HepG2 (cell line): ENCODE results near the gene PARP16. TPM values are rescaled to one million over a fixed set of nuclear protein-coding genes. Genes with fewer than 3 reads are reported as not detected.

Source experiments
- ASH2L ChIP-seq: fragments of 300-600, 200-600 bp; sonication (generic); IDR thresholded peaks from 2 replicates; pipeline ENCODE4 v1.7.0; 2017; ENCODE audit warnings: low read depth, mild to moderate bottlenecking, moderate library complexity, mixed read lengths, low read length; ENCODE audit not compliant: insufficient read length
- BHLHE40 ChIP-seq: IDR thresholded peaks from 2 replicates; pipeline ENCODE4 v1.6.1; 2011; ENCODE audit warnings: low read length, improper control_type of control experiment
- BRCA1 ChIP-seq: sonication (generic); formaldehyde crosslinking; IDR thresholded peaks from 2 replicates; pipeline ENCODE4 v1.4.0; 2020; ENCODE audit warnings: missing genetic modification reagents
- BRF2 ChIP-seq: sonication (generic); formaldehyde crosslinking; IDR thresholded peaks from 2 replicates; pipeline ENCODE4 v1.8.1; 2022; ENCODE audit warnings: mild to moderate bottlenecking, missing genetic modification reagents
- FLYWCH1 ChIP-seq: sonication (generic); formaldehyde crosslinking; IDR thresholded peaks from 2 replicates; pipeline ENCODE4 v1.8.1; 2023; ENCODE audit warnings: mild to moderate bottlenecking, missing genetic modification reagents
- HOXA7 ChIP-seq: sonication (generic); formaldehyde crosslinking; IDR thresholded peaks from 2 replicates; pipeline ENCODE4 v1.8.1; 2022; ENCODE audit warnings: mild to moderate bottlenecking, missing genetic modification reagents, moderate library complexity
- KAT2B ChIP-seq: fragments of 150-350 bp; IDR thresholded peaks from 2 replicates; pipeline ENCODE4 v1.6.1; 2014; ENCODE audit warnings: low read depth, low read length, borderline replicate concordance
- MIXL1 ChIP-seq: IDR thresholded peaks from 2 replicates; pipeline ENCODE4 v1.6.1; 2016
- NR3C1 ChIP-seq: sonication (generic); formaldehyde crosslinking; IDR thresholded peaks from 2 replicates; pipeline ENCODE4 v1.4.0; 2020; ENCODE audit warnings: missing genetic modification reagents
- PRMT3 ChIP-seq: sonication (generic); formaldehyde crosslinking; IDR thresholded peaks from 2 replicates; pipeline ENCODE4 v1.8.1; 2022; ENCODE audit warnings: low read depth, mild to moderate bottlenecking, moderate library complexity, missing genetic modification reagents, borderline replicate concordance
- SRY ChIP-seq: sonication (generic); formaldehyde crosslinking; IDR thresholded peaks from 2 replicates; pipeline ENCODE4 v1.8.0; 2022; ENCODE audit warnings: mild to moderate bottlenecking, missing genetic modification reagents
- TGIF2 ChIP-seq: IDR thresholded peaks from 2 replicates; pipeline ENCODE4 v1.6.1; 2016; ENCODE audit warnings: control low read depth, missing compliant biosample characterization
- U2AF2 ChIP-seq: fragments of 200-400 bp; formaldehyde crosslinking; IDR thresholded peaks from 2 replicates; pipeline ENCODE4 v1.6.1; 2017; ENCODE audit warnings: low read depth, mild to moderate bottlenecking, low read length
- ZNF138 ChIP-seq: sonication (generic); formaldehyde crosslinking; IDR thresholded peaks from 2 replicates; pipeline ENCODE4 v1.5.0; 2020; ENCODE audit warnings: mild to moderate bottlenecking, low read depth, missing genetic modification reagents
- ZNF230 ChIP-seq: sonication (generic); formaldehyde crosslinking; IDR thresholded peaks from 2 replicates; pipeline ENCODE4 v1.4.0; 2020; ENCODE audit warnings: mild to moderate bottlenecking, missing genetic modification reagents
- ZNF331 ChIP-seq: sonication (generic); formaldehyde crosslinking; IDR thresholded peaks from 2 replicates; pipeline ENCODE4 v1.4.0; 2020; ENCODE audit warnings: missing genetic modification reagents
- ZNF660 ChIP-seq: sonication (generic); formaldehyde crosslinking; IDR thresholded peaks from 2 replicates; pipeline ENCODE4 v1.5.1; 2020; ENCODE audit warnings: mild to moderate bottlenecking, low read depth, missing genetic modification reagents, borderline replicate concordance
- ZNF678 ChIP-seq: sonication (generic); formaldehyde crosslinking; IDR thresholded peaks from 2 replicates; pipeline ENCODE4 v1.4.0; 2020; ENCODE audit warnings: mild to moderate bottlenecking, missing genetic modification reagents
- ZNF747 ChIP-seq: sonication (generic); formaldehyde crosslinking; IDR thresholded peaks from 2 replicates; pipeline ENCODE4 v1.8.1; 2023; ENCODE audit warnings: missing genetic modification reagents, mild to moderate bottlenecking, borderline replicate concordance
- polyA plus RNA-seq, 8 experiments: library from polyadenylated mRNA; depleted of rRNA in 3 of 8; stranded (reverse) in 7 of 8; unstranded in 1 of 8; fragments of >200 nt; fragmentation: Illumina TruSeq in 4 of 8; extraction: Trizol in 4 of 8; gene quantifications; 2 replicates each; pipeline versions ENCODE4 v1.2.1 to v1.2.3, GENCODE V29; 2011 to 2016; ENCODE audit warnings: low read depth in 4 of 8, missing spikeins in 1 of 8, mixed read lengths in 1 of 8; ENCODE audit not compliant: insufficient read depth in 1 of 8
- total RNA-seq, 5 experiments: library from RNA; depleted of rRNA; stranded (reverse); fragments of >200 nt; fragmentation: Illumina TruSeq; extraction: Trizol; gene quantifications; 2 replicates each; pipeline ENCODE4 v1.2.3, GENCODE V29; 2016; ENCODE audit warnings: low read depth in 1 of 5
- TF ChIP-seq, protein P1 (sequence below): IDR thresholded peaks from 2 replicates; pipeline ENCODE4 v1.6.1; 2016; ENCODE audit warnings: control low read depth
- TF ChIP-seq, protein P2 (sequence below): sonication (generic); formaldehyde crosslinking; IDR thresholded peaks from 2 replicates; pipeline ENCODE4 v1.4.0; 2020; ENCODE audit warnings: mild to moderate bottlenecking, missing genetic modification reagents
- TF ChIP-seq, protein P3 (sequence below): sonication (generic); formaldehyde crosslinking; IDR thresholded peaks from 2 replicates; pipeline ENCODE4; 2020; ENCODE audit warnings: missing genetic modification reagents, mild to moderate bottlenecking, borderline replicate concordance

PARP16 gene
- total and polyA plus RNA-seq, 2 of the 13 experiments (the other 11 are each of a cell fraction or from before 2014, with no cell fraction given) = 6.8 to 7.6 TPM

GRCh38 chr15:65286704-65287519, at the start of gene PARP16 (continued):
- TF ChIP-seq NR3C1 (no peak), KAT2B (no peak), BRCA1 (0 out of 2 replicates have a peak, but pooled peaks have one; percentile 35), HOXA7 (CRISPR knock-in tag) (no peak), BHLHE40 (no peak), ZNF230 (CRISPR knock-in tag) (0 out of 2 replicates have a peak, but pooled peaks have one; percentile 71), MIXL1 (no peak), FLYWCH1 (CRISPR knock-in tag) (0 out of 2 replicates have a peak, but pooled peaks have one; percentile 55), SRY (CRISPR knock-in tag) (no peak; the same call in 1 of the 2 replicates), ASH2L (peak; percentile 54), BRF2 (CRISPR knock-in tag) (no peak; the same call in 1 of the 2 replicates), ZNF660 (no peak), TGIF2 (peak; percentile 60; the same call in 1 of the 2 replicates), ZNF678 (0 out of 2 replicates have a peak, but pooled peaks have one; percentile 44), ZNF747 (CRISPR knock-in tag) (0 out of 2 replicates have a peak, but pooled peaks have one; percentile 28), ZNF138 (peak; percentile 51), PRMT3 (CRISPR knock-in tag) (no peak; the same call in 1 of the 2 replicates), U2AF2 (no peak), ZNF331 (CRISPR knock-in tag) (peak; percentile 24; the same call in 1 of the 2 replicates)
- TF ChIP-seq, protein P1, sequence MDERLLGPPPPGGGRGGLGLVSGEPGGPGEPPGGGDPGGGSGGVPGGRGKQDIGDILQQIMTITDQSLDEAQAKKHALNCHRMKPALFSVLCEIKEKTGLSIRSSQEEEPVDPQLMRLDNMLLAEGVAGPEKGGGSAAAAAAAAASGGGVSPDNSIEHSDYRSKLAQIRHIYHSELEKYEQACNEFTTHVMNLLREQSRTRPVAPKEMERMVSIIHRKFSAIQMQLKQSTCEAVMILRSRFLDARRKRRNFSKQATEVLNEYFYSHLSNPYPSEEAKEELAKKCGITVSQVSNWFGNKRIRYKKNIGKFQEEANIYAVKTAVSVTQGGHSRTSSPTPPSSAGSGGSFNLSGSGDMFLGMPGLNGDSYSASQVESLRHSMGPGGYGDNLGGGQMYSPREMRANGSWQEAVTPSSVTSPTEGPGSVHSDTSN = no peak
- TF ChIP-seq, protein P2, sequence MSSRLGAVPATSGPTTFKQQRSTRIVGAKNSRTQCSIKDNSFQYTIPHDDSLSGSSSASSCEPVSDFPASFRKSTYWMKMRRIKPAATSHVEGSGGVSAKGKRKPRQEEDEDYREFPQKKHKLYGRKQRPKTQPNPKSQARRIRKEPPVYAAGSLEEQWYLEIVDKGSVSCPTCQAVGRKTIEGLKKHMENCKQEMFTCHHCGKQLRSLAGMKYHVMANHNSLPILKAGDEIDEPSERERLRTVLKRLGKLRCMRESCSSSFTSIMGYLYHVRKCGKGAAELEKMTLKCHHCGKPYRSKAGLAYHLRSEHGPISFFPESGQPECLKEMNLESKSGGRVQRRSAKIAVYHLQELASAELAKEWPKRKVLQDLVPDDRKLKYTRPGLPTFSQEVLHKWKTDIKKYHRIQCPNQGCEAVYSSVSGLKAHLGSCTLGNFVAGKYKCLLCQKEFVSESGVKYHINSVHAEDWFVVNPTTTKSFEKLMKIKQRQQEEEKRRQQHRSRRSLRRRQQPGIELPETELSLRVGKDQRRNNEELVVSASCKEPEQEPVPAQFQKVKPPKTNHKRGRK (CRISPR knock-in tag) = no peak
- TF ChIP-seq, protein P3, sequence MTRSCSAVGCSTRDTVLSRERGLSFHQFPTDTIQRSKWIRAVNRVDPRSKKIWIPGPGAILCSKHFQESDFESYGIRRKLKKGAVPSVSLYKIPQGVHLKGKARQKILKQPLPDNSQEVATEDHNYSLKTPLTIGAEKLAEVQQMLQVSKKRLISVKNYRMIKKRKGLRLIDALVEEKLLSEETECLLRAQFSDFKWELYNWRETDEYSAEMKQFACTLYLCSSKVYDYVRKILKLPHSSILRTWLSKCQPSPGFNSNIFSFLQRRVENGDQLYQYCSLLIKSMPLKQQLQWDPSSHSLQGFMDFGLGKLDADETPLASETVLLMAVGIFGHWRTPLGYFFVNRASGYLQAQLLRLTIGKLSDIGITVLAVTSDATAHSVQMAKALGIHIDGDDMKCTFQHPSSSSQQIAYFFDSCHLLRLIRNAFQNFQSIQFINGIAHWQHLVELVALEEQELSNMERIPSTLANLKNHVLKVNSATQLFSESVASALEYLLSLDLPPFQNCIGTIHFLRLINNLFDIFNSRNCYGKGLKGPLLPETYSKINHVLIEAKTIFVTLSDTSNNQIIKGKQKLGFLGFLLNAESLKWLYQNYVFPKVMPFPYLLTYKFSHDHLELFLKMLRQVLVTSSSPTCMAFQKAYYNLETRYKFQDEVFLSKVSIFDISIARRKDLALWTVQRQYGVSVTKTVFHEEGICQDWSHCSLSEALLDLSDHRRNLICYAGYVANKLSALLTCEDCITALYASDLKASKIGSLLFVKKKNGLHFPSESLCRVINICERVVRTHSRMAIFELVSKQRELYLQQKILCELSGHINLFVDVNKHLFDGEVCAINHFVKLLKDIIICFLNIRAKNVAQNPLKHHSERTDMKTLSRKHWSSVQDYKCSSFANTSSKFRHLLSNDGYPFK (CRISPR knock-in tag) = no peak
